LHCN-M2 (cell line): ENCODE data around the gene PTGR3. TPM values are rescaled to one million over a fixed set of nuclear protein-coding genes. Genes with fewer than 3 reads are reported as not detected.

Source experiments
- DNase-seq: peaks from one replicate; pipeline ENCODE4 v3.0.0-alpha.2; 2012; ENCODE audit warnings: low read depth
- total RNA-seq: library from RNA; depleted of rRNA; stranded (reverse); fragments of >200 nt; gene quantifications from 2 replicates; pipeline ENCODE4 v1.2.3, GENCODE V29; 2014

The PTGR3 gene
- total RNA-seq, 1 experiment from 2014 or later = 11.8 TPM

DNA sequence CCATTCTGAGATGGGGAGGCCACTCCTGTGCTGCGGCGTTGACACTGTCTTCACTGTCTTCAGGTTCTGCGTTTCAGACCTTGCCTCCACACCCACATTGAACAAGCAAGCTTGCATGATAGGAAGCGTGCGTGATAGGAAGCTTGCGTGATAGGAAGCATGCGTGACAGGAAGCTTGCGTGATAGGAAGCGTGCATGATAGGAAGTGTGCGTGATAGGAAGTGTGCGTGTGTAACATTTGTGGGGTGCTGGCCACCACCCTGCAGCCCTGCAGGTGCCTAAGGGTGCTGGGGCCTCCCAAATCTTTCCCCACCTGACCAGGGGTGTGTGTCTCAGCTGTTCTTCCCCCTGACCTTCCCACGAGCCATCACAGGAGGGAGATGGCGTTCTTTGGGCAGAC, 27.0 kb upstream of the PTGR3 start:
- no peak for DNase-seq

DNA sequence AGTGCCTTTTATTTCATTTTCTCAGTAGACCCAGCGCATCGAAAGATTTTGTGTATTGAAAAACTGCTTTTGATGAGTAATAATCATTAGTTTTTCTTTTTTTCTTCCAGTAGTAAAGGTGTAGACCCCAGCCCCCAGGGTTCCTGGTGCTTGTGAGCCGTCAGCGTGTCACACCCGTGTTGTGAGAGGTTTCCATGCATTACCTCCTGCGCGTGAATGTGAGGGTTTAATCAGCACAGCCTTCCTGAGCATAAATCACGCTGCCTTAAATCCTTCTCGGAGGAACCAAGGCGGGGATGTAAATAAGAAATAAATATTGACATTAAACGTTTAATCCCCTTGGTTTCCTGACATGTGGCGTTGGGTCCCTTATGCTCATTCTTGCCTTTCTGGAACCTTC, 26.0 kb upstream of the PTGR3 start:
- DNase-seq = no peak

DNA sequence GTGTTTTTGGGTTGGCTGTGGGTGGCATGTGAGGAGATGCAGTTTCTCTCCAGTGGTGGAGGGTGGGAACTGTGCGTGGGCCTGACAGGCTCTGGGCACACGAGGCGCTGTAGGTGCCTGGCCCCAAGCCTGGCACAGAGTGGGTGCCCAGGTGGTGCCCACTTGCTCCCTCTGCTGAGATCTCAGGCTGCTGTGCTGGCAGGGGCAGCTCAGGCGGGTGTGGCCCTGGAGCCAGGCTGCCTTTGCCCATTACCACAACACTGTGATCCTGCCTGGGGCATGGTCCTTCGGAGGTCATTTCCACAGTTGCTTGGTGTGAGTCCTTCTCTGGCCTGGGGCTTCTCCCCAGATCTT, 22.1 kb upstream of the PTGR3 start:
- DNase-seq = no peak

DNA sequence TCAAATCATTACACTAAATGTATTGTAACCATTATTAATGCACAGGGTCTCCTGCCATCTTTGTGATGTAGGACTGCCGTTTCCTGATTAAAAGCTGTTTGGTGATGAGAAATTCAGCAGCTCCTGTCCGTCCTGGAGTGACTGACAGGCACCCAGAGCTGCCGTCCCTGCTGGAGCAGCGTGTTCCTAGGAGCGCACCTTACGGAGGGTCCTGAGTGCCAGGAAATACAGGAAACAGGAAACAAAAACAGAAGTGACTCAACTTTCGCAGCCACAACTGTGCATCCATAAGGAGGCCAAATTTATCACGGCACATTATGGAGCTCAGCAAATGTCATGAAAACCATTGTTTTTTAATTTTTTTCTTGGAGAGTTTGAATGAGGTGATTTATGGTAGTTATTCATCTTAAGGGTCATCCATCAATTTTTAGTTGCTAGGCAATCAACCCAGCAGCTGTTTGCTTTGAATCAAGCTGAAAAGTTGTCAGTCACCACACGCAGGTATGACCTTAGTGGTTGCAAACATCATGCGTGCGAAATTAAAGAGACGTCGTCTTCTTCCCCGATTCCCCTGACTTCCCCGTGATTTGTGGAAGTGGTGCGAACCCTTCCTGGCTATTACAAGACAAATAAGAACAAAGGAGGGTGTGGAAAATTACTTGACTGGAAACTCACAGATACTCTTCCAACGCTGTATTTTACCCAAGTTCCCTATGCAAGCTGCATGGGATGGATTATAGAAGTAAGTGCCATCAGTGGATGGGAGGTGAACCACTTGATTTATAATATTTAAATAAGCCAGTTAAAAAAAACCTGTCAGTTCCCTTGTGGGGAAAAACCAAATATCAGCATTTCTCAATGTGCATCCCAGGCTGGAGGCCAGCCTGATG, 21.5 kb upstream of the PTGR3 start:
- no peak for DNase-seq

DNA sequence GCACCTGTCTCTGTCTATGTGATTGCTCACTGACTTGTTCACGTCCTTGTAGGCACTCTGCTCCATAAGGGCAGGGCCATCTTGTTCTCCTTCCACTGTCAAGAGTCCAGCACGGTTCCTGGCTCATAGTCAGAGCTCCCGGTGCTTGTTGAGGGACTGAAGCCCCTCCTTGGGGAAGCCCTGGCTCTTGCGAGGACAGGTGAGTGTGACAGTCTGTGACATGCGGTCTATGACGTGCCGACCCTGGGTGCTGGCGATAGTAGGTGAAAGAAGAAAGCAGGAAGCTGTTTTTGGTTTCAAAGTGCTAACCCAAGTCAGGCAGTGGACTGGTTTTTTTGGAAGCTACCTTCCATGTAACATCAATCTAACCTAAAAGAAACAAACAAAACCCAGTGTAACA, 20.5 kb upstream of the PTGR3 start:
- no peak for DNase-seq

DNA sequence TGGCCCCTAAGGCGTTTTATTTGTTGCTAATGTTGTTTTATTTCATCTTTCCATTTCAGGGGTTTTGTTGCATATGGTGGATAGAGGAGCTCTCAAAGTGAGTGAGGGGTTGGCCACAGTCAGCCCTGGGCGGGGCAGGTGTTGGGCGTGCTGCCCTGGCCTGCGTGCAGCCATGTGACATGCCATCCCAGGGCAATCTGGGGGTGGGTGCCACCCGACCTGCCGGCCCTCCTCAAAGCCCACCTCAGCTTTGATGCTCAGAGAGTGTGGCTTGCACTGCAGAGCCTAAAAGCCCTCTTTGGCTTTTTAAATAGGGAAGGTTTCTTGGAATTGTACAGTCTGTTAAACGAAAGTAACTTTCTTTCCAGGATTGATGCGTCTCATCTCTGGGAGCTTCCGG, 20.0 kb upstream of the PTGR3 start:
- DNase-seq = no peak

DNA sequence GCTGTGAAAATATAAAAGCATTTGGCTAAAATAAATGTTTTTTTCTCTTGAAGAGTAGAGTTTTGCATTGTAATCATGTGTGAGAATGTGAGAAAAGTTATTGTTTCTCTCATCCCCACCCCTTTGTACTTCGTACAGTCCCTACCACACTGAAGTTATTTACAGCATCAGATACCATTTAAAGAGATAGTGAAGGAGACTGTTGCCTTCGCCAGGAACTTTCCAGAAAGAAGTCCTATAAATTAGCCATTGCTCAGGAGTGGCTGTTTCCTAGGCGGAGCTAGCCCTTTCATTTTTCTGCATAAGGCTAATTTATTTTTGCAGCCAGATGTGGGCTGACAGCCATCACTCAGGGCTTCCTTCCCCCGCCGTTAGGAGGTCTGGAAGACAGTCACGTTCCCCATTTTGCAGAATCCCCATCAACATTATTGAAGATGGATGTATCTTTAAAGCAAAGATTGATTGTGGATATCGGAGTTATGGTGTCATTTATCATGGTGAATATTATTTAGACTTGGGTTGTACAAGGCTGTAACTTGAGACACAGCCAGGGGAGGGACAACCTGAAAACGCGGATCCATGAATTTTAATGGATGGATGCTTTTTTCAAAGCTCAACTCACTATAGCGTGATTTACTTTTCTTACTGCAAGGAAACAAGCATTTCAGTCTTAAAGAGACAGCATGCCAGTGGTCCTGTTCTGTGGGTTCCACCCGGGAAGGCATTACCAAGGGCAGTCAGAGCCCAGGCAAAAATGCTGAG, 18.8 kb upstream of the PTGR3 start:
- no peak for DNase-seq

DNA sequence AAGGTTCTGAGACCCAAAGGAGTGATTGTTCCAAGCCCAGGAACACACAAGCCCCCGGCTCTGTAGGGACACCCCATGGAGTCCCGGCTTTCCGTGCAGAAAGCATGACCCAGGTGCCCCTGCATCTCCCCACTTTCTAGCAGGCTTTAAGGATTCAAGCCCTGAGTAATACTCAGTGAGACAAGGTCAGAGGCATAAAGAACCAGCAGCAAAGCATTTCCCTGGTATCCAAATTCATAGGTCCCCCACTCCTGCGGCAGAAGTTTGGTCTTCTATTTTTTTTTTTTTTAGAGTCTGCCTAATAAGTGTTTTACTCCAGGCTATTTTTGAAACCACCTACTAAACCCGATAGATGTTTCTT, 18.0 kb upstream of the PTGR3 start:
- no peak for DNase-seq

DNA sequence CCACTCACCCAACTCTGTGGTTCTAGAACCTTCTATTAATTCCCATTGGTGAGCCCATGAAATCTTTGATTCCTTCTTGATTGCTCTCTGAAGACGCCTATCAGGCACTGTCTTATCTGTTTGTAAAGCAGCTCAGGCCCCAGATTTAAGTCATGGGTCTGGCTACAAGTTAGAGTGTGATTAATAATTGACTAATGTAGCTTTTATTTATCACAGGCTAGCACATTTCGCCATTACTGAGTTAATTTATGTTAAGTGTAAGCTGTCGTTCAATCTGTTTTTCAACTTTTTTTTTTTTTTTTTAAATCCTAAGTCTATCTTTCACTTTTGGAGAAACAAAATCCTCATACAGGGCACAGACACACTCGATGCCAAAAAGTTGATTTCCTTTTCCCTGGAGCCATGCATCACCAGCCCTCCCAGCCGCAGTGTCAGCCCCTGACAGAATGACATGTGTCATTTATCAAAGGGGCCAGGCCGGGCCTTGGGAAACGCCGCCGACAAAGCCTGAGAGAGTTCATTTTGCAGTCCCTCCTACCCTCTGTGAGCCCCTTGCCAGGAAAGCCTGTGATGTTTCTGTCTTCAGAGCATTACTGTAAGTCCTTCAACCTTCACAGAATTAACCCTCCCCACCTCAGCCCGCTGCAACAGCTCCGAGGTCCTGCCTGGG, 17.5 kb upstream of the PTGR3 start:
- DNase-seq = no peak

DNA sequence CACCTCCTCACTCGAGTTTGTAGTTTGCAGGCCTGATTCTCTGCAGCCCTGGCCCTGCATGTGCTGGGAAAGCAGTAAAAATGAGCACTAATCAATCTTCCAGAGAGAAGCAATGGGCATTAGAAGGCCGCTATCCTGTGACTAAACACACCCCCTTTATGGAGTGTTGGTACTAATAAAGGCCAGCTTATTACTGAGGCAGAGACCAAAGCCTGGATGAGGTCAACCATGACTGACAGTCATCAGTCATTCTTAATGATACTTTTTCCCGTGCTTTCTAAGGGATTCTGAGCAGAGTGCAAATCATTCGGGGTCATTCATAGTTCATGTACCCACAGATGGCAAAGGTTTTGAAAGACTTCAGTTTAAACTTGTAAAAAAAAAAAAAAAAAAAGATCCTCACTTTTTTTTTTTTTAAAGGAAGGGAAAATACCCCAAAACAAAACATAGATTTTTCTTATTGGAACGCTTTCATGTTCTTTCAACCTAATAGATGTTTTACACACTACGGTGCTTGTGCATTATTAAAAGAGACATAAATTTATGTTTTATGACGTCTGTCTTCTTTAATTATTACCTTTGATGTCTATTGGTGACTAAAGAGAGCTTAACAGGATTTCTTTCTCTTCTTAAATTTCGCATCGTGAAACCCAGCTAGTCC, 14.9 kb upstream of the PTGR3 start:
- peak; percentile 60 for DNase-seq

DNA sequence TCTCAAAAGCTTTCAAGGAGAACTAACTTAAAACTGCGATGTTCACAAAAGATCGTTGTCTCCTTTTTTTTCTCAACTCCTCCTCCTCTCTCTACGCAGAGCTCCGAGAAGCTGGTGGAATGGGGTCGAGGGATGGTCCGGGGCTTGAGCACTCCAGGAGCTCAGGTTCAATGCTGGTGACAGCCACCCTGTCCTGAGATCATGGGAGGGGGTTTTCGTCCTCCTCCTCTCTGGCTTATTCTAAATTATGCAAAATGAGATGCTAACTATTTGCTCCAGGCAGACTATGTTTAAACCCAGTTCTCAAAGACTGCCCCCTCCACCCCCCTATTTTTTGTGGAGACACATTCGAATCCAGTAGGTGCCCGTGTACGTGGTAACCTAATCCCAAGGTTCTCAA, 13.5 kb upstream of the PTGR3 start:
- no peak for DNase-seq

DNA sequence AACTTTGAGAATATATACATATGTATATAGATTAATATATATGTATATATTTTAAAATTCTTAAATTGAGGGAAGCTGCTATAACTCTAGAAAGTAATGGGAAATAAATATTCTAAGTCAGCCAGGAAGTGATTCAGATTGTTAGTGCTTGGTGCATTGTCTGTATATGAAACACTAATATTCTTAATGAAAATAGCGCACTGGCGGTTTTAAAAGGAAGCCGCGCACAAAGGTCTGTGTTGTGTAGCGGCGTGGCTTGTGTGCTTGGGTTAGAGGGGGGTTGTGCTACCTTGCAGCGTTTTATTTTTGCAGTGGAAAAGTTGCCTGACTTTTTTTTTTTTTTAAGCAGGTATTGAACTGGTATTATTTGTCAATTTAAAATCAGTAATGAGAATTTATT, 13.0 kb upstream of the PTGR3 start:
- DNase-seq = no peak

DNA sequence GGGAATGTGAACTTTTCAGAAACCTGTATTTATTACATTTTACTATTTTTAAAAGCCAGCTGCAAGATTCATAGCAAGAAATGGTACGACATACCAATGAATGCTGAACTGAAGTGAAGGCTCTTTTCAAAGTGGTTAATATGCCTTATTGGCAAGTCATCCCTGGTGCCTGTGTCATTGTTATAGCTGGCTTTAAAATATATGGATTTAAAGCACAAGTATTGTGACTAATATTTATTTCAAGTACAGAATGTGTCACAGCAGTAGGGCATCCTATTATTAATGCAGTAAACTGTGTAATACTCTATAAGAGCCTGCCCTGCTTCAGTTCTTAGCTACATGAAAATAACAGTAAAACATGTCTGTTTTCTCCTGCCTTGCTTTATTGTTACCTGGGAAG, 12.5 kb upstream of the PTGR3 start:
- DNase-seq = no peak

DNA sequence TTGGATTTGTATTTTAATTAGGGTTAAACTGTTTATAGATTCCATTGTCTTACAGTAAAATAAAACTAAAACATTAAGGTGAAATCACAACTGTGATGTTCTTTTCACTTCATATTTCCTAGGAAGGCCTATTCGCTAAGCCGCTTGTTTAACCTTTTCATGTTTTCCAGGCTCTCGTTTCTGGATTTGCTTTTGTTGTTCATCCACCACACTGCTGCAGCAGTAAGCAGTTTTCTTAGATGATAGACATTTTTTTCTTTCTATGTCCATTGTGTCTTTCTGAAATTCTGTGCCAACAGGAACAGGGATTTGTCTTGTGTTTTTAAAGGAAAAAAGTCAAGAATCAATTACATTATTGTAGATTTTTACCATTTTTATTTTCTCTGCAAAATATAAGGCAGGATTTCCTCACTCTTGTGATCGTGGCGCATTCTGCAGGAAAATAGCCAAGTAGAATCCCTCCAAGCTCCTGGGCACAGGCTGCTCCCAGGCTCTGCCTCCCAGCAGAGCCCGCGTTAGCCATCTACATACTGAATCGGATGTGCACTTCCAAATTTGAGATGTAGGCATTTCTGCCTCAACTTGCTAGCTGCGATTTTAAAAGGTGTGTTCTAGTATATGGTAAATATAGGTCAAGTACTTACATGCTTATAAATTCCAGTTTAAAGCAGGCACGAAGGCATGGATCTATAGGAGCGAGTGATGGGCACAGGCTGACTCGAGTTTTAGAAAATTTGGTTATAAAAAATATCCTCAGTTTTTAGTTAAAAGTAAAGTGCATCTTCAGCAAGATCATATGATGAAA, 11.8 kb upstream of the PTGR3 start:
- DNase-seq = no peak

DNA sequence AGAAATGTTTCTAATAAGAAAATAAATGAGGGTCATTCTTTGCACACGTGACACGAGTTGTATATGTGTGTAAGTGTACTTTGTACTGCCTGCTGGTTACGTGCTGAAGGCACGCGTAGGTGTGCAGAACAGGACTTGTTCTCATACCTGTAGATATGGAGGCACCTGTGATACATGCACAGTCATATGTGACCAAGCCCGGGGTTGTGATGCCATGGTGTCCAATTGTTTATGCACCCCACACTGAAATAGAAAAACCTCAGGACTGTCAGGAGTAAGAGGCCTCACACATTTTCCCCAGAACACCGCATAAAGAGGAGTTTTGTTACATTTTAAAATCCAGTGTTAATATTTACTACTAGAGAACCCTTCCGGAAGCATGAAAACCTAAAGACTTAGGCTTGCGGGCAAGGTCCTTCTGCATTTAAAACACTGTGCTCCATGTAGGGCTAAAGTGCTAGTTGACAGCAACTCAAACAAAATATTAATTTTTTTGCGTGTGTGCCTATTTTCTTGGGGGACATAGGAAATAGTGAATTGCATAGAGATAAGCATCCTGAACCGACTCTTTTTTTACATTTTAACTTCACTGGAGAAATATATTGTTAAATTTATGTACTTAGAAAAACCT, 10.9 kb upstream of the PTGR3 start:
- DNase-seq = no peak

DNA sequence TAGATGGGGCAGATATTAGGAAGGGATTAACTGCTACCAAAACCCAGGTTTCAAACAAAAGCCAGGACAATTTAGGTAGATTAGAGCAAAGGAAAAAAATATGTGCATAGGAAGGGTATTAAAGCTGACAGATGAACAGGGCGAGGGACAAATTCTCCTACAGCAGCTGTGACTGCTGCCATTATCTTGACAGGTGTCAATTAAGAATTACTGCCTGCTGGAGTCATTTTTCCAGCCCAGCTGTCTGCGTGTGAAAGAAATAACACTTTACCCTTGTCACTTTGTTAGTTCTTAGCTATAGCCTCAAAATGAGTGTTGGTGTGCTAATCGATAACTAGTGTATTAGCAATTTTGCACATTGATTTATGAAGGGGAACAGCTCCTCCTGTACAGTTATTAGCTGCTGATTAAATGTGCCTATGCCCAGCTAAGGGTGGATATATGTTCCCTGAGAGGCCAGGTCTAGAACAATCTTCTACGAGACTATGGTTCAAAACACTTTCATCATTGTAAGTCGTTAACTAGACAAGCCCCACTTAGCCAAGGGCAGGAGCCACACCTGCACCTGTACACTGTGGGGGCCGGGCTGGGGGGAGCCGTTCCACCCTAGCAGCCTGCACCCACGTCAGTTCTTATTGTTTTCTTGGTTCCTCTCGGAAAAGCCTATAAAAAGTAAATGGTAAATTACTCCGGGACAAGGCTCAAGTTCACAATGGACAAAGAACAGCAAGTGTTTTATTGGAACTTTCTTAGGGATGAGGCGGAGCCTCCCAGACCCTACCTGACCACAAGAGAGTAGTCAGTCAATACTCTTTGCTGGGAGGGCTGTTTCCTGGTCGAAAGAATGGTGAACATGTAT, 9.4 kb upstream of the PTGR3 start:
- DNase-seq = no peak

DNA sequence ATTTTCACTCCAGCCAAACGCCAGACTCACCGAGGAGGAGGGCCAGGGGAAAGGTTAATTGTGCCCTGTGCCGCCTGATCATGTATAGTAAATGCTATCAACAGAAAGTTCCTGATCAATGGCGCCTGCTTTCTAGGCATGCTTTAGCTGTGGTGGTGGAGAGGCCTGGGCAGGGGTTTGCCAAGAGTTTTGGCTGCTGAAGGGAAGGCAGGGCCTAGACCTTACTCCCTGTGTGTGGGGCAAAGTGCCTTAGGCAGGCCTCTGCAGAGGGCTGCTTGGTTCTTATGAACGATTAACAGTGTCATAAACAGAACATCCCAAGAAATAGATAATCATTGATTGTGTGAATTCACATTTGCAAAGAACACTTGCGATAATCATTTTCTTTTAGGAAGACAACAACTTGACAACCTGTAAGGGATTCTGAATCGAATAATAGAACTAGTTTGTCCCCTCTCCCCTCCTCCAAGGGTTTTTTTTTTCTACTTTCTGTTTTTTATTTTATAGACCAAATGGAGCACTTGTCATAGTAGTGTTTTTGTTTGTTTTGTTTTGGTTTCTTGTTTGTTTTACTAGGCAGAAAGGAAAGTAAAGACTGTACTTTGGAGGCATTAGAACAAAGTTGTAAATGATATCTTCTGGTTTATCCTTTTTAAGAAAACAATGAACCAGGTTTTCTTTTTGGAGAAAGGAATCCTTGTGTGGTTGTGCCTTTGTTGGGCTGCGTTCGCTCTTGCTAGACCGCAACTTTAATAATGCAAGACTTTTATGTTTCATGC, 8.2 kb upstream of the PTGR3 start:
- no peak for DNase-seq

DNA sequence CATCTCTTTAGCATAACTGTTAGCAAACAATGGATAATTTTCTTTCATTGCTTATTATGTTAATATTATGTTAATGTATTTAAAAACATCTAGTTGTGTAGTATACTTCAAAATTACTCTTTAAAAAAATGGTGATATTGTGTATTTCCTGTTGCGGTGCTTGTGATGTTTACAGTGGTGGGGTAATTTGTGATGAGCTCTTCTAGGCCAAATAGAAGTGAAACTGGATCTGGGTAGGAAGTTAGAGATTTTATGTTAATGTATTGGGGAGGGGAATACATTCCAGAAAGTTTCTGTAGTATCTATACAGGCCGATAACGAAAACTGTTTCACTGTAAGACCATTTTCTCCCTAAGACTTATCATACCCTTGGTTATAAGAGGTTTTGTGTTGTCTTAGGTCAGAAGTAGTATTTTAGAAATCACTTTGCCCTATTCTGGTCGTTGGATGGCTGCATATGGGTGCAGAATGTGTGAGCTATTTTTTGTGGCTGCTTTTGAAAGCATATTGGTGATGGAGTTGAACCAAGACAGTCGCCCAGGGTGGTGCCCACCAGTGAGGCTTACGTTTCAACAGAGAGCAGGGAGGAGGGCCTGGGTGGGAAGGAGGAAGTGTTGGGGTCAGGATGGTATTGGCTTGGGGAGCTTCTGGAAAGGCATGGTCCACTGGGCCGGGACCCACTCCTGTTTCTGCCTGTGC, 7.4 kb upstream of the PTGR3 start:
- DNase-seq = no peak
